DOHH2 (cell line): ENCODE measurements around the gene TBC1D22A.

Experiments used
- CTCF ChIP-seq: fragments of 200-600 bp; sonication (generic); IDR thresholded peaks from one replicate; pipeline ENCODE4 v1.5.1; 2014; ENCODE audit warnings: antibody characterized with exemption, mild to moderate bottlenecking, low read depth, low read length; ENCODE audit not compliant: poor library complexity, severe bottlenecking
- EZH2phosphoT487 ChIP-seq: fragments of 200-600 bp; sonication (generic); IDR thresholded peaks from 2 replicates; pipeline ENCODE4 v1.6.1; 2017; ENCODE audit warnings: borderline replicate concordance, mild to moderate bottlenecking, antibody characterized with exemption, low read length, moderate library complexity, mixed read lengths

GRCh38 chr22:47067911-47068625, 305.6 kb downstream of the TBC1D22A start:
- TF ChIP-seq CTCF (no peak), EZH2phosphoT487 (no peak)
